T-helper 1 cell treated with Interleukin-12 subunit alpha and Interleukin-12 subunit beta and Interleukin-4 antibody, amounts not matched to agents 30 ng/mL and 1 ng/mL, for 36 hours (primary cell): ENCODE results near the gene PFKP. TPM values are rescaled to one million over a fixed set of nuclear protein-coding genes. Genes with fewer than 3 reads are reported as not detected.

Experiments
- intact Hi-C: fragments of 100-400 bp; cut with micrococcal nuclease; formaldehyde crosslinking; loops from one replicate; pipeline ENCODE4 v1.15.1; 2024
- total RNA-seq: library from RNA; stranded (reverse); gene quantifications from 2 replicates; pipeline ENCODE4 v1.2.3, GENCODE V29; 2022

PFKP gene
- total RNA-seq, 1 donor from 2014 or later = 151 TPM

DNA sequence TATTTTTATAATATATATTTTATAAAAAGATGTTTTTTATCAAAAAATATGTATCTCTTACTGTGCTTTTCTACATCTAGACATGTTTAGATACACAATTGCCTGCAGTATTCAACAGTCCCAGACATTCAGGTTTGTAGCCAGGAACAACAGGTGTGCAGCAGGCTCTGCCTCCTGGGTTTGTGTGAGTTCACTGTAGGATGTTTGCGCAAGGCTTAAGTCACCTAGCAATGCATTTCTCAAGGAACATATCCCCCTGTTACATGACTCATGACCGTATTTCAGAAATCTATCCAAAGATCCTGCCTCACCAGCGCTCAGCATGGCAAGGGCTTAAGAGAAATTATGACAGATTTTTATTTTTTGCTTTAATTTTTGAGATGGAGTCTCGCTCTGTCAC, 63.8 kb downstream of the PFKP start:
- intact Hi-C loops = no loop called here

DNA sequence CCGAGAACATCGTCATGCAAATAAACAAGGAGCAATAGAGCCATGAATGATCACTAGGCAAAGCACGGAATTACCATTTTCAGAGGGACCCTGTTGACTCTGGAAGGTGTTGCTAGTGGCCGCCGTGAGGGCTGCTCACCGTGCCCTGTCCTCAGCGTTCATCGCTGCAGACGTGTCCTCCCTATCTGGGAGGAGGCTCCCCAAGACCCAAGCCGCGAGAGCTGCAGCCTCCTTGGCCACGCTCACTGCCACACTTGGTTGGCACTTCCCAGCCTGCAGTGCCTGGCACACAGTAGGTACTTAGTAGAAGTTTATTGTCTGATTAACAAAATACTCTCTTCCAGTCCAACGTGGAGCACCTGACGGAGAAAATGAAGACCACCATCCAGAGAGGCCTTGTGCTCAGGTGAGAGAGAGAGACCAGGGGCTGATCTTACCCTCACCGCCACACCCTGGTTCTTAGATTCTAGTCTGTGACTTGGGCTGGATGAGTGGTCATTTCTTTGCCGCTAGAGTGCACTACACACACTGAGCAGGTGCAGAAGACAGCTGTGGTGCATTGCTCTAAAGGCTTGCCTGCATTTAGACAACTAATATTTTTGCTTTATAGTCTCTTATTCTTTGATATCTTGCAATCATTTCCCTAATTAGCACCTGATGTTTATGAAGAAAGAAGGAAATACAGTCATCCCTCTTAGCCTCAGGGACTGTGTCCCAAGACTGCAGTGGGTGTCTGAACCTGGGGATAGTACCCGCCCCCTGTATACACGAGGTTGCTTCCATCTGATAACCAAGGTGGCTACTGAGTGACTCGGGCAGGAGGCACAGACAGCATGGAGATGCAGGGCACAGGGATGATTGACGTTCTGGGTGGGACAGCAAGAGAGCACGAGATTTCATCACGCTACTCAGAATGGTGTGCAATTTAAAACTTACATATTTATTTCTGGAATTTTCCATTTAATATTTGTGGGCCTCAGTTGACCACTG, 65.0 kb downstream of the PFKP start:
- intact Hi-C loops = no loop called here

DNA sequence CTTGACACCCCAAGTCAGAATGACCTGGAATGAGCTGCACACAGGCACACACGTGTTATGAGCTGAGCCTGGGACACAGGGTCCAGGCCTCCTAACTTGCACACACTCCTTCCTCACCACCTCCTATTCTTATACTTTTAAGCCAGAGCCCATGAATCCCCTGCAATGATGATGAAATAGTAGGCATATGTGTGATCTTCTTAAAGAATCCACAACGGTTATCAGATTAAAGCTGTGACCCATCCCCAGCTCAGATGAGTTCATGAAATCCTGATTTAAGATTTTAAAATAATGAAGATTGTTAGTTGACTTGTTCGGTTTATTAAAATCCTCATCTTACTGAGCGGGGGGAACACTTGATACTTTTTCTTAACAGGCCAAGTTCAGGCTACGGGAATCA, 66.6 kb downstream of the PFKP start:
- intact Hi-C loops = no loop called here

DNA sequence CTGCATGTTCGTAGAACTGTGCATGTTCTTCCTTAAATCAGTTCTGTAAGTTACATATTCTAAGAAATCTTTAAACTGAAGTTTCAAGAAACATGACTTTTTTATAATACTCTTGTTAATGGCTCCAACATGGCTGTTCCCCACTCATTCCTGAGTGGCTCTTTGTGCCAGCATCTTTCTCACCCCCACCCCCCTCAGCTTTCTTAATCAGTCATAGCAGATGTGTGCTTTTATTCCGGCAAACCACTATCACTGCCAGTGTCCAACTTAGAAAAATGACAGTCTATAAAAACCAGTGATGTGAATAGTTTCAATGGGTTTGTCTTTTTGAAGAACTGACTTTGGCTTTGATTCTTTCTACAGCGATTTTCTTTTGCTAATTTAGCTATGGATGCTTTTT, 67.7 kb downstream of the PFKP start:
- intact Hi-C loops = no loop called here

DNA sequence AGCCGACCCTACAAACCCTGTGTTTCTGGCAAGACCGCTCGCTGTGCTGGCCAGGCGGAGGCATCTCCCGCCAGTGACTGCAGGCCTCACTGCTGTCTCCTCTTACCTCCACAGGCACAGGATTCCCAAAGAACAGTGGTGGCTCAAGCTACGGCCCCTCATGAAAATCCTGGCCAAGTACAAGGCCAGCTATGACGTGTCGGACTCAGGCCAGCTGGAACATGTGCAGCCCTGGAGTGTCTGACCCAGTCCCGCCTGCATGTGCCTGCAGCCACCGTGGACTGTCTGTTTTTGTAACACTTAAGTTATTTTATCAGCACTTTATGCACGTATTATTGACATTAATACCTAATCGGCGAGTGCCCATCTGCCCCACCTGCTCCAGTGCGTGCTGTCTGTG, 69.0 kb downstream of the PFKP start:
- intact Hi-C loops = no loop called here

DNA sequence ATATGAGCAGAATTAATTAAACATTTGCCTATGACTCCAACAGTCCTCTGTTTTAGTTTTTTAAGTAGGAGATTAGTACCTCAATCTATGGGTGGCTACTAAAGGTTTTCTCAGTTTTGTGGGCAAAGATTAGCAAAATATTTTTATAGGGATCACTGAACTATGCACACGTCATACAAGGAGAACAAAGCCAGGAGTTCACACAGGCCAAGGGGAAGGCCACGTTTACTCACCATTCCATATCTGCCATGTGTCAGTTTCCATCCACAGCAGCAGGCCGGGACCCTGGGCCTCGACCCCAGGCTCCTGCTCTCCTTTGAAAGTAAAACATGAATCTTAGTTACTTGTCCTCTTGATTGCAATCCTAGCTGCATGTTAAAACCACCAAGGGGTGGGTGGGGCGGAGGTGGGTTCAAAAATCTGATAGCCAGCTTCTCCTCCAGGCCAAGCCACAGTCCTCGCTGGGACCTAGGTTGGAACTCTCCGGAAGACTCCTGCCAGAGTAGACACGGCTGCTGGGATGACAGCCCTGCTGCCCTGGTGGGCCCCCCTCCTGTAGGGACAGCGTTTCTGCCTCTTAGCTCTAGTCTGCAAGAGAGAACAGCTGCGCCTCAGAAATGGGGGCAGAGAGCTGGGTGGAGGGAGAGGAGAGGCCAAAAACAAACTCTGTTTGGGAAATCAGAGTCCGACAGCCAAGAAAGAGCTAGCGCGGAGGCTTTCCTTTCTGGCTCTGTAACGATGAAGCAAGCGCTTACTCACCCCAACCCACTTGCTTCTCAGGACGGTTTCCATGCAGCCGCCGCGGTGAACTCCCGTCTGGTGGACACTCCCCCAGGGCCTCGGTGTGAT, 69.6 kb downstream of the PFKP start:
- intact Hi-C loops = no loop called here

DNA sequence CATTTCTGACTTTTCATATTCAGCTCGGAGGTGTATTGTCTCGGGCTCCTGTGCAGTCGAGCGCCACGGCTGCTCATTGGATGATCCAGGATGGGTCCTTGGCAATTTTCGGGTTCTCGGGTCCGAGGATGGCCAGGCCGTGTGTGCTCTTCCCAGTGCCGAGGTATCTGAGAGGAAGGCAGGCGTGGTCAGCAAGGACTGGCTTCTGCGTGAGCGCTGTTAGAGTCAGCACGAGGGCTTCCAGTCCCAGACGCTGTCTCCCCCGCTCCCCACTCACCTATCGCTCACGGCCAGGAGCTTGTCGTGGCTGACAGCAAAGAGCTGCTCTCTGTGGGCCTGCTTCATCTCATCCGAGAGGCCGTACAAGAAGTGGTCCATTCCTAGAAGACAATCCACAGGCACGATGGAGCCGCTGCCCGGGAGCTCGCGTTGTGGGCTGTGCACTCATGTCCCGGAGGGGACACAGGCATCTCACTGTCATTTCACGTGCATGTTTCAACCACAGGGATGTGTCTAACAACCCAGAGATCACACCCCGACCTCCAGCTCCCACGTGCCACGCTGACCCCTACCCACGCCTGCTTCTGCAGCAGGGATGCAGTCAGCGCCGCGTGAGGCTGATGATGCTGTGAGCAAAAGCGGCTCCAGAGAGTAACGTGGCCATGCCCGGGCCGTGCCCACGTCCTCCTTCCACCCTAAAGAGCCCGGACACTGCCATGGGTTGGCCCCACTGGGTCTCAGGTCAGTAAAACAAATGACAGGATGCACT, 70.8 kb downstream of the PFKP start:
- intact Hi-C loops = no loop called here

DNA sequence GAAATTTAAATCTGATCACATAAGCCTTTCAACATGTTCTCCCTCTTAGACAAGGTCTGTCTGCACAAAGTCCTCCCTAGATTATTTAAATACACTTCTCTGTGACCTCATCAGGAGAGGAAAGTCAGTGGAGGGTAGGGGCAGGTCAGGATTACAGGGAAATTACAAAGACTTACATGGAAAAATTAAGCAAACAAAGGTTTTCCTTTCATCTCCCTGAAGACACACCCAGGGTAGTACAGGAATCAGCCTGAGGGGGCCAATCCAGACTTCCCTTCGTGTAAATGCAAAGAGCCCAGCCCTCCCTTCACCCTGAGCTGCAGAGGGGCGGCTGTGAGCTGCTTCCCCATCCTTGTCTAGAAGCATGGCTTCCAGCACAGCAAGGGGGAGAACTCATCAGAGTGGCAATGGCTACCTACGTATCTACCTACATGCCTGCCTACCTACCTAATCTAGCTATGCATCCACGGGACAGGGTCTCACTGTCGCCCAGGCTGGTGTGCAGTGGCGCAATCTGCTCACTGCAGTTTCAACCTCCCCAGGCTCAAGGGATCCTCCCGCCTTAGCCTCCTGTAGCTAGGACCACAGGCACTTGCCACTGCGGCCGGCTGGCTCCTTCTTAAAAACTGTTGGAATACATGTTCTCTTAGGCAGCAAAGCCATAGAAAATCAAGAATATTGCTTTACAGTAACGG, 72.0 kb downstream of the PFKP start:
- intact Hi-C loops = no loop called here

DNA sequence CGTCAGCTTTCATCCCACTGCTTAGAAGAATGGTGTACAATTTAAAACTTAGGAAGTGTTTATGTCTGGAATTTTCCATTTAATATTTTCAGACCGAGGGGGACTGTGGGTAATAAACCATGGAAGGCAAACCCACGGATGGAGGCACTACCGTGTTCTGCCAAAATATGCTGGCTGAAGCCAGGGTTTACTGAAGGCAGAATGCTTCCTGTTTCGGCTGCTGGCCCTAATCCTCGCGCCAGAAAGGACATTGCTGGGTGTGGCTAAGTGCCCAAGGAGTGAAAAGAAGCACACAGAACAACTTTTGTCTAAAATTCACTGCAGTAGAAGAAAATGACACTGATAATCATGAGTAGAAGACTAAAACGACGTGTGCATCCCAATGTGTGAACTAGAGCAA, 72.9 kb downstream of the PFKP start:
- intact Hi-C loops = no loop called here

DNA sequence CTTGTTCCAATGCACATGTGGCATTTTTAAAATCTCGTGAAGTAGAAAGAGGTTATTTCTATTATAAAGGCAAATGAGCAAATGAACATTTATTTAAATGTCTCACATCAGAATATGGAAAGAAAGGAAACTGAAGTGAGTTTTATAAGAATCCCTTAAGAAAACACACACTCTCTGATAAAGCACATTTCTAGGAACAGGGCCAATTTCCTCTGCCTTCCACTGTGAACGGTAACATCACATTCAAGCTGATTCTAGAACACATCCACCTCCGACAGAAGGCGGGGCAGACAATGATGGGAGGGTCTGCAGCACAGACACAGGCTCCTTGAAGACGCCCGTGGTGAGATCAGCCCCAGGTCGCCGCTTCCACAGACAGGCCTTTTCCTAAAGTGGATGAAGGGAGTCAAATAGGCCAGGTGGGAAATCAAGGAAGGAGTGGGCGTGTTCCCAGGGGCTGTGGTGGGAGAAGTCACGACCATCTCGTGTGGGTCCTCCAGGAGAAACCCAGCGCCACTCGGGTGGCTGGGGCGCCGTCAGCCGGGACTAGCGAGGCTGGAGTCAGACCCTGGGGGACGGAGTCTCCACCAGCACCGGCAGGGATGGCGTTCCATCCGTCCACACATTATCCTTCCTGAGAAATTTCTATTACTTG, 74.1 kb downstream of the PFKP start:
- intact Hi-C loops = no loop called here

DNA sequence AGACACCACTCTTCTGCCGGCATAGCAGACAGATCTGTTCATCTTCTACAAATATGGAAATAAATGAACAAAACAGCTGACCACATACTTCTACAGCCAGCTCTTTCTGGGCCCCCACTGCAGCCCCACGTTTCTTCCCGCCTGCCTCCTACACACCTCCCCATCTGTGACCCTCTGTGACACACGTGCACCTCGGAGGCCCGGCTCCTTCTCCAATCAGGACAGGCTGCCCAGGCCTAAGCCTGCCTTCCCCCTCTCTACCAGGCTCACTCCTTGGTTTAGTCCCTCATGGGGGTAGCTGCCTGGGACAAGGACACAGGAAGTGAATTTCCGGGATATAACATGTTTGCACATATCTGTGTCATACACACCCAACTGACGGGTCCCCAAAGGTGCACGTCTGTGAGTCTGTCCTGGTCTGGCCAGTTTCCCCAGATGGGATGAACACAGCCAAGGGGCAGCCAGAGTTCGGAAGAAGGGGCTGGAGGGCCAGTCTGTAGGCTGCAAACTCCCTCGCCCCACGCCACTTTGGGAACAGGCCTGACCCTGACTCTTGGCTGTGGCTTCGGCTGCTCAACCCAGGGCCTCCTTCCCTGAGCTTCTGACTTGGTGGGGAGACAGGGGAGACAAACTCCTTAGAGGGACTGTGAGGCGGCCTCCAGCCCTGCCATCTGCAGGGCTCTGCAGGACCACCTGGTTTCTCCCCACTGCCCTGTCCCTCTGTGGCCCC, 75.0 kb downstream of the PFKP start:
- intact Hi-C loops = no loop called here

DNA sequence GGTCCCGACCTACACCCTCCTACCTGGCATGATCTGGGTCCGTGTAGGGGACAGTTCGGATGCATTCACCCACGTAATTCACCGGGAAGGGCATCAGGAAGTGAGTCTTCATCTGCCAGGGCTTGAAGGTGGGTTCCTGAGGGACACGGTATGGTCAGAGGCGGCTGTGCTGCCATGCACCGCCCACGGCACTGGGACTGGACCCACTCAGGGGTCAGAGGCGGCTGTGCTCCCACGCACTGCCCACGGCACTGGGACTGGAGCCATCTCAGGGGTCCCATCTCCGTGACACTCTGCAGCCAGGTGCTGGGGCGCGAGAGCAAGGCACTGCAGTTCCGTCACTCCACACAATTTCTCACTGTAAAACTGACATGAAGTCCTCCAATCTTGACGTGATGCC, 76.0 kb downstream of the PFKP start:
- intact Hi-C loops = no loop called here

DNA sequence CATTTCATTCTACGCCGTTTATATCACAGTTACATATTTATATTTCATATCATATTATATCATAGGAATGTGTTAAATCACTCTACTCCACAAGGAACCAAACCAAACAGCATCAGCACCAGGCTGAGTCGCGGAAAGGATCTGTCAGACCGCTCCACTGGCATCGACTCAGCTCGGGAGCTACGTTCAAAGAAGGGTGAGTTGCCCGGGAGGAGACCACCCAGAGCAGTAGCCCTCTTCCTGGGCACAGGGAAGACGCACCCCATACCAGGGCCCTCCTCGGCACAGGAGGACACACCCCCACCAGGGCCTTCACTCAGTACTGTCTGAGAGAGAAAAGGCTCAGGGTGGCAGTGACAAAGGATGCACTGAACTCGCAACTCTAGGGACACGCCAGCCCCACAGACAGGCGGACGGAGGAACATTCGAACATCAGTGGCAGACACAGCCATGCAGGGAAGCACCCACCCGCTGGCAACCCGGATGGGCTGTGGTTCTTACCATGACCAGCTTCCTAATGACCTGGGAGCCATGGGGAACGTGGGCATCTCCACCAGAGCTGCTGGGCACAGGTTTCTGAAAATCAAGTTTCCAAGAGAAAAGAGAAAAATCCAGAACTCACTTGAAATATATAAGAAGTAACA, 76.6 kb downstream of the PFKP start:
- intact Hi-C loops = no loop called here

DNA sequence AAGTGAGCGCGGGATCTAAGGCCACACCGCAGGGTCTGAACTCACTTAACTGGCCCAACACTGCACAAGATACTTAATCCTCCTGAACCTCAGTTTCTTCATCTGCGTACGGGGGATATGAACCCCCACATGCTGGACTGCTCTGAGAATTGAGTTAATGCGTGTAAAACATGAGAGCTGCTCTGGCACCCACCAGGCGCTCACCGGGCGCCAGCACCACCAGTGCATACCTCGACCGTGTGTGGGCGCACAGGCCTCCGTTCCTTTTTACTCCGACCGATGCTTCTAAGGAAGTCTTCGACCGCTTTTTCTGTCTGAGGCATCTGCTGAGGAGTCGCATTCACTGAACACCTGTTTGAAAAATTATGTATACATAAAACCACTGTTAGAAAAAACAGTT, 78.0 kb downstream of the PFKP start:
- intact Hi-C loops = no loop called here

DNA sequence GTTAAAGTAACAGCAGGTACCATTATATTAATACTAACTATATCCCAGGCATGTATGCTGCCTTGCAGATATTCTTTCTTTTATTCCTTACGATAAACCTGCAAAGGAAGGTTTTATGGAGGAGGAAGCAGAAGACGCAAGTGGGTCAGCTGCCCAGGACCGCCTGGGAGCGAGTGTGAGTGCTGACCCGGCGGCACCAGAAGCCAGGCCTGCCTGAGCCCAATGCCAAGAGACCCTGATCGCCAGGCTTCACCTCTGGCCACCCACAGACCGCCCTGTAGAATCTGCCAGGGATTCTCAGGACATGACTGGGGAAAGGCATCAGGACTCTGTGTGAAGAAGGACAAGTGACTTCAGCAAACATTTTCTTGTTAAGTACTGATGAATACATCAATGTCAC, 78.9 kb downstream of the PFKP start:
- intact Hi-C loops = no loop called here

DNA sequence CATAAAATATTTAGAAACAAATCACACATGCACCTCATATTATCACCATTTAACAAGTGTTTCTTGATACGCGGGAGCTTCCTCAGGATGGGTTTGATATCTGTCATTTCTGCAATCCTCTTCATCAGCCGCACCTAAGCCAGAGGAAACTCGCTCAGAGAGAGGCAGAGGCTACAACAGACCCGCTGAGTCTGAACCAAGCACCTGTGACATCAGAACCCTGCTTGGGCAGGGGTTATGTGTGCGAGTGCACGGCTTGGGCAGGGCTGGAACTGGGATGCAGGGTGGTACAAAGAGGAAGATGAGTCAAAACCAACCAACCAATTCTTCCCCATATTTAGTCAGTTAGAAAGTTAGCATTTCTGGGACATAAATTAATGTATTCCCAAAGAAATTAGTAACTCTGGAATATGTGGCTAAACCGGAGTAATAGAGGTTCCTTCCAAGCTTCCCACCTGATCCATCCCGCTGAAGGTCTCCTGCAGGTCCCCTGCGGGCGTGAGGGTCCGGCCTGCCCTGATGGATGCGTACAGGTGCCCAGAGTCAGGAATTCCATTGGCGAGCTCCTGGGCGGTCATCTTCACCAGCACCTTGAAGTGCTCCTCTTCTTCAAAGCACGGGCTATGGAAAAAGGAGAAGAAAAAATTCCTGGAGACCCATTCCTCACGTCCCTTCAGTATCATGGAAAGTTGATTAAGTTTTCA, 79.9 kb downstream of the PFKP start:
- intact Hi-C loops = no loop called here

DNA sequence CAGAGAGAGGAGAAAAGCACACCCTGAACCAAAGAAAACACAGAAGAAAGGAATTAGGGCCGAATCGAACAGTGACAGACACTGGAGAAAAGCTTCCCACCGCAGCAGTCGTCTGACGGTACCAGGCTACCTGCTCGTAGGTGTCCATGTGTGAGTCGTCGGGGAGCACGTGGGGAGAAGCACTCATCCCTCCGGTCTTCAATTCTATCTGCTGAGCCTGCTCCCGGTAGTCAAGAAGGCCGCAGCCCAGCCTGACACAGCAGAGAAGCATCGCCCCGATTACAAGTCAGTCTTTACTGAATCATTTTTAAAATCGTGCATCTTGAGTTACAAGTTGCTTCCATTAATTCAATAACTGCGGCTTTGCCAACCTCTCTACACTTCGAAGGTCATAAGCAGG, 80.7 kb downstream of the PFKP start:
- intact Hi-C loops = no loop called here

DNA sequence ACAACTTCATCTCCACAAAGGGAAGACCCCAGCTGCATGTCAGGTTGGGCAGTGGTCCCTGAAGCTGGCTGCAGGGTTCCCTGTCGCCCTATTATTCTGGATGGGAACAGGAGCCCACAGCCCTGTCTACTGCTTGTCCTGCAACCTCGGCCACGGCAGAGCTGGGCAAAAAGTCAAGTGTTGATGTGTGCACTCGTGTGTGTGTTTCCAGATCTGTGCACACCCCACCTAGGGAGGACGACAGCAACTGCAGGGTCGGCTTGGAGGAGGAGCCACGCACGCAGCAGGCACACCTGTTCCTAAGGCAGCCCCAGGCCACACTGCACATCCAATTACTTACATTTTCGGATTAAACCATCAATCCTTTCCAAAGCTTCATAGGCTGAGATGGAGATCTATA, 81.6 kb downstream of the PFKP start:
- intact Hi-C loops = no loop called here

DNA sequence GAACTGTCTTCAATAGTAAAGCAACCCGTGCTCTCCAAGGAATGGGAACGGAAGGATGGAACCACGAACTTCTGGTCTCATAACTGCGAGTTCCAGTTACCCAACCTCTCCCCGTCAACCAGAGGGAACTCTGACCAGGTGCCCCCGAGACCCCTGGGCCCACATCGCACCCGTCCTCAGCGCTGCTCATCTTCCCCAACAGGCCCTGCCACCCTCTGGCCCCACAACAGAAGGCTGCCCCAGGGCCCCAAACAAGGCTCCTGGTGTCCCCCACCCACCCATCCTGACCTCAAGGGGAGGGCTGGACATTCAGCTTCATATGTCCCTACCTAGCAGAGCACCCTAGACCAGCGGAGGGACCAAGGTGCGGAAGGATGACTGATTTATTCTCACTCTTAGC, 82.6 kb downstream of the PFKP start:
- intact Hi-C loops = no loop called here
